H1 (cell line): Measurements from ENCODE around the gene PPP1R15B.

ENCODE experiments used
- CHD2 ChIP-seq: IDR thresholded peaks from 2 replicates; pipeline ENCODE4 v1.6.1; 2012; ENCODE audit warnings: low read length, improper control_type of control experiment
- CTCF ChIP-seq, 3 experiments: IDR thresholded peaks; 1 replicate in 2 of 3; 2 replicates in 1 of 3; pipeline versions ENCODE4 v1.5.1 to v1.6.1; 2011; ENCODE audit warnings: low read length in 3 of 3, mild to moderate bottlenecking in 3 of 3, inconsistent platforms in 2 of 3, low read depth in 1 of 3, moderate library complexity in 1 of 3; ENCODE audit not compliant: insufficient read depth in 1 of 3; ENCODE audit errors: control extremely low read depth in 1 of 3
- JUN ChIP-seq: IDR thresholded peaks from 2 replicates; pipeline ENCODE4 v1.6.1; 2011; ENCODE audit warnings: low read depth, mild to moderate bottlenecking, improper control_type of control experiment, low read length
- RAD21 ChIP-seq, 2 experiments: IDR thresholded peaks in 1 of 2; conservative IDR thresholded peaks in 1 of 2; 2 replicates each; pipeline ENCODE4 v1.6.1; 2011; ENCODE audit warnings: low read depth in 2 of 2, low read length in 2 of 2, improper control_type of control experiment in 1 of 2, inconsistent platforms in 1 of 2, mild to moderate bottlenecking in 1 of 2, moderate library complexity in 1 of 2

GRCh38 chr1:204390751-204391466, 20.7 kb downstream of the PPP1R15B start:
- TF ChIP-seq RAD21 (IDR thresholded peaks at IDR 0.05 in 1 of 2, conservative IDR thresholded peaks at IDR 0.05 in 1 of 2; ENCODE audit: low read depth in 2 of 2, low read length in 2 of 2), result no peak
- no peak for TF ChIP-seq JUN
- TF ChIP-seq CHD2, result no peak
- no peak for TF ChIP-seq CTCF (IDR thresholded peaks at IDR 0.05; ENCODE audit: control extremely low read depth in 1 of 3, insufficient read depth in 1 of 3, low read depth in 1 of 3, low read length in 3 of 3)
